Thoracic aorta (tissue), 2 donors: Measurements from ENCODE around the gene ATP6V0C. TPM values are rescaled to one million over a fixed set of nuclear protein-coding genes. Genes with fewer than 3 reads are reported as not detected.
"Not testable (repeated sequence)": the region's sequence is repeated elsewhere in the genome, so short reads cannot be mapped to it uniquely, and the experiment has no call there.

Experiments
- ATAC-seq: fragments of 150-250 bp; one replicate; pipeline ENCODE4 v1.8.0; 2017; ENCODE audit warnings: low read depth; ENCODE audit not compliant: insufficient number of reproducible peaks, low FRiP score
- DNase-seq: peaks from one replicate; pipeline ENCODE4 v3.0.0-alpha.2; 2020; ENCODE audit warnings: low spot score
- H3K27ac ChIP-seq, 2 donors: fragments of 200-600 bp; sonication (generic); 1 replicate in 1 of 2; 2 replicates in 1 of 2; pipeline ENCODE4 v1.5.1; 2016; ENCODE audit warnings: mild to moderate bottlenecking in 2 of 2, moderate library complexity in 2 of 2
- H3K27me3 ChIP-seq: fragments of 200-600 bp; sonication (generic); replicated peaks from 2 replicates; pipeline ENCODE4 v1.6.0; 2016; ENCODE audit warnings: mild to moderate bottlenecking; ENCODE audit not compliant: insufficient read depth
- H3K36me3 ChIP-seq: fragments of 200-600 bp; sonication (generic); one replicate; pipeline ENCODE4 v1.5.1; 2016
- H3K4me1 ChIP-seq, 2 donors: fragments of 200-600 bp; sonication (generic); 1 replicate in 1 of 2; 2 replicates in 1 of 2; pipeline versions ENCODE4 v1.5.1 to v1.6.0; 2016; ENCODE audit warnings: low read depth in 2 of 2, mild to moderate bottlenecking in 1 of 2; ENCODE audit not compliant: control insufficient read depth in 1 of 2
- H3K4me3 ChIP-seq: fragments of 200-600 bp; sonication (generic); 2 replicates; pipeline ENCODE4 v1.5.1; 2016; ENCODE audit warnings: mild to moderate bottlenecking
- H3K9me3 ChIP-seq: fragments of 200-600 bp; sonication (generic); 2 replicates; pipeline ENCODE4 v1.5.1; 2016
- CTCF ChIP-seq: fragments of 200-600 bp; sonication (generic); IDR thresholded peaks from one replicate; pipeline ENCODE4 v1.5.1; 2019; ENCODE audit warnings: antibody characterized with exemption
- total RNA-seq, 2 donors: library from RNA; depleted of rRNA; stranded (reverse); fragments of >200 nt; gene quantifications; one replicate each; pipeline versions ENCODE4 v1.1.0 to v1.2.3, GENCODE V29; 2016

ATP6V0C gene
- total RNA-seq, 2 donors from 2014 or later: 42.5 to 51.3 TPM

- Histone ChIP-seq H3K27me3 (no peaks in the 10 kb centered on the region), H3K27ac (no peak overlapping the region), H3K4me3 (no peak overlapping the region), H3K36me3 (no peaks in the 10 kb centered on the region), H3K9me3 (no peaks in the 10 kb centered on the region), H3K4me1 (peaks cover 15 to 24% of the 10 kb centered on the region in 2 donors)
- TF ChIP-seq CTCF: no peak
- DNase-seq (no peak), ATAC-seq (no peak)
These were observed 37.4 kb upstream of the ATP6V0C start for GRCh38 chr16:2476345-2476720.

- ATAC-seq (no peak), DNase-seq (no peak)
- Histone ChIP-seq H3K9me3 (no peaks in the 10 kb centered on the region), H3K4me3 (no peak overlapping the region), H3K27ac (no peak overlapping the region), H3K27me3 (no peaks in the 10 kb centered on the region), H3K4me1 (peaks cover 10 to 20% of the 10 kb centered on the region in 2 donors), H3K36me3 (no peaks in the 10 kb centered on the region)
- no peak for TF ChIP-seq CTCF
These were observed 37.0 kb upstream of the ATP6V0C start for GRCh38 chr16:2476741-2477140.

DNA sequence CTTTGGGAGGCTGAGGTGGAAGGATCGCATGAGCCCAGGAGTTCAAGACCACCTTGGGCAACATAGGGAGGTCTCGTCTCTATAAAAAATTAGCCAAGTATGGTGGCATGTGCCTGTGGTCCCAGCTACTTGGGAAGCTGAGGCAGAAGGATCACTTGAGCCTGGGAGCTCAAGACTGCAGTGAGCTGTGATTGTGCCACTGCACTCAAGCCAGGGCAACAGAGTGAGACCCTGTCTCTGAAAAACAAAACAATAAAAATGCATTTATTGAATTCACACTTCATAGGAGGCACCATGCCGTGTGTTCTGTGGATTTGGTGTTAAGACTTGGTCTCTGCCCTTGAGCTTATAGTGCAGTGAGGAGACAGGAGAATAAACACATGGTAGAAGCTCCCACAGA lies 36.4 kb upstream of the ATP6V0C start:
- Histone ChIP-seq H3K4me1 (peaks cover 10 to 24% of the 10 kb centered on the region in 2 donors), H3K9me3 (no peaks in the 10 kb centered on the region), H3K4me3 (no peak overlapping the region), H3K27ac (no peak overlapping the region), H3K27me3 (no peaks in the 10 kb centered on the region), H3K36me3 (no peaks in the 10 kb centered on the region)
- no peak for TF ChIP-seq CTCF
- DNase-seq (no peak), ATAC-seq (no peak)

- ATAC-seq: no peak
- no peak overlapping the region for H3K27ac ChIP-seq
- H3K4me3 ChIP-seq: no peak overlapping the region
- H3K9me3 ChIP-seq: no peaks in the 10 kb centered on the region
- TF ChIP-seq CTCF: no peak
- H3K4me1 ChIP-seq: peaks cover 15 to 30% of the 10 kb centered on the region in 2 donors
- no peaks in the 10 kb centered on the region for H3K27me3 ChIP-seq
- H3K36me3 ChIP-seq: no peaks in the 10 kb centered on the region
- no peak for DNase-seq
These were observed 35.5 kb upstream of the ATP6V0C start for GRCh38 chr16:2478279-2478678.

- H3K9me3 ChIP-seq, H3K36me3 ChIP-seq, H3K27ac ChIP-seq, ATAC-seq, H3K4me3 ChIP-seq, H3K27me3 ChIP-seq, DNase-seq: not testable (repeated sequence)
- H3K4me1 ChIP-seq: peaks cover 16 to 32% of the 10 kb centered on the region in 2 donors
These were observed 33.8 kb upstream of the ATP6V0C start for GRCh38 chr16:2479996-2480395.

GRCh38 chr16:2480948-2481347 lies 32.8 kb upstream of the ATP6V0C start:
- Histone ChIP-seq H3K4me3 (no peak overlapping the region), H3K9me3 (no peaks in the 10 kb centered on the region), H3K4me1 (peaks cover 10 to 26% of the 10 kb centered on the region in 2 donors), H3K27ac (no peak overlapping the region), H3K36me3 (no peaks in the 10 kb centered on the region), H3K27me3 (no peaks in the 10 kb centered on the region)
- DNase-seq: no peak
- TF ChIP-seq CTCF: no peak
- no peak for ATAC-seq
